ENCODE measurements around the gene GPSM3. TPM values are rescaled to one million over a fixed set of nuclear protein-coding genes. Genes with fewer than 3 reads are reported as not detected.

The GPSM3 gene
- total RNA-seq, 1 experiment from 2014 or later: 10.4 TPM

DNA sequence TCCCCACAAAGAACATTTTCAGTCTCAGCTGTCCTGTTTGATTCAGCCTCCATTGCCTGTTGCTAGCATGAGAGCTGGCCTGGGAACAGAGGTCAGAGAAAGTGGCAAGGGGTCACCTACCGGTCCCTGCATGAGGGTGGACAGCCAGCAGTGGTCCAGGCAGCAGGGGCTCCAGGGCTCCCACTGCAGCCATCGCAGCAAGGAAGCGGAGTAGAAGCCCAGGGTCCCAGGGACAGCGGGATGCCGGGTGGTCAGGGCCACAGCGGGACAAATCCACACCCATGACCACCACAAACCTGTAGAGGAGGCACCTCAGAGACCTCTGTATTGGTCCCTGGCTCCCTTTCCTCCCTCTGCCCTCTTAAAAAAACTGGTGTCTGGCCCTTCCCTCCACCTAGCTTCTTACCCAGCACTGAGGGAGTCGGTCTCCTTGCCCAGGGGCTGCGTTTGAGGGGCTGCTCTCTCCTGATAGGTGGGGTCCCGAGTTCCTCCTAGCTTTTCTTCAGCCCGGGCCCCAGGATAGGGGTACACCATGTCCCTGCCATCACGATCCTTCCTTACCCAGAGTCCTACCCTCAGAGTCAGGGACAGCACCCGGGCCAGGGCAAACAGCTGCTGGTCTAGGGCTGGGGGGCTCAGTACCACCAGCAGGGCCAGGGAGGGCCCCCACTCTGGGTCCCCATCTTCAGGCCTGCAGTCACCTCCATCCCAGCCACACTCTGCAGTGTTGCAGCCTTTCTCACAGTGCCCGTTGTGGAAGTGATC, 8.4 kb upstream of the GPSM3 start:
- Histone ChIP-seq H3K4me2 (no peak overlapping the region), H3K36me3 (ENCODE audit: low read depth) (no peaks in the 10 kb centered on the region), H3K27ac (no peak overlapping the region), H3K9me2 (ENCODE audit: insufficient read depth) (no peaks in the 10 kb centered on the region), H3K27me3 (ENCODE audit: insufficient read depth, low read depth) (peaks cover 44% of the 10 kb centered on the region), H3K4me3 (no peak overlapping the region), H4K20me1 (ENCODE audit: insufficient read depth) (no peaks in the 10 kb centered on the region), H3K9me3 (ENCODE audit: insufficient read depth, low read depth) (no peaks in the 10 kb centered on the region), H2AFZ (no peak overlapping the region), H3K79me2 (ENCODE audit: low read depth) (no peaks in the 10 kb centered on the region), H3K4me1 (replicated peaks; ENCODE audit: insufficient read depth) (peaks cover 6% of the 10 kb centered on the region; the same call in 1 of the 2 replicates), H3F3A (ENCODE audit: insufficient read depth, low read depth) (peaks cover 17% of the 10 kb centered on the region)
- CTCF ChIA-PET: no interaction called here
- intact Hi-C loops (cut with micrococcal nuclease; ENCODE audit: unreplicated experiment): no loop called here
- TF ChIP-seq, protein P1, sequence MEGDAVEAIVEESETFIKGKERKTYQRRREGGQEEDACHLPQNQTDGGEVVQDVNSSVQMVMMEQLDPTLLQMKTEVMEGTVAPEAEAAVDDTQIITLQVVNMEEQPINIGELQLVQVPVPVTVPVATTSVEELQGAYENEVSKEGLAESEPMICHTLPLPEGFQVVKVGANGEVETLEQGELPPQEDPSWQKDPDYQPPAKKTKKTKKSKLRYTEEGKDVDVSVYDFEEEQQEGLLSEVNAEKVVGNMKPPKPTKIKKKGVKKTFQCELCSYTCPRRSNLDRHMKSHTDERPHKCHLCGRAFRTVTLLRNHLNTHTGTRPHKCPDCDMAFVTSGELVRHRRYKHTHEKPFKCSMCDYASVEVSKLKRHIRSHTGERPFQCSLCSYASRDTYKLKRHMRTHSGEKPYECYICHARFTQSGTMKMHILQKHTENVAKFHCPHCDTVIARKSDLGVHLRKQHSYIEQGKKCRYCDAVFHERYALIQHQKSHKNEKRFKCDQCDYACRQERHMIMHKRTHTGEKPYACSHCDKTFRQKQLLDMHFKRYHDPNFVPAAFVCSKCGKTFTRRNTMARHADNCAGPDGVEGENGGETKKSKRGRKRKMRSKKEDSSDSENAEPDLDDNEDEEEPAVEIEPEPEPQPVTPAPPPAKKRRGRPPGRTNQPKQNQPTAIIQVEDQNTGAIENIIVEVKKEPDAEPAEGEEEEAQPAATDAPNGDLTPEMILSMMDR (conservative IDR thresholded peaks at IDR 0.05): no peak
- no peak for TF ChIP-seq EZH2 (IDR thresholded peaks at IDR 0.05; ENCODE audit: low read depth)
- BruUV-seq (replicated peaks): no TSS peak
- POLR2A ChIA-PET (ENCODE audit: unreplicated experiment): no interaction called here
- no peak for DNase-seq

DNA sequence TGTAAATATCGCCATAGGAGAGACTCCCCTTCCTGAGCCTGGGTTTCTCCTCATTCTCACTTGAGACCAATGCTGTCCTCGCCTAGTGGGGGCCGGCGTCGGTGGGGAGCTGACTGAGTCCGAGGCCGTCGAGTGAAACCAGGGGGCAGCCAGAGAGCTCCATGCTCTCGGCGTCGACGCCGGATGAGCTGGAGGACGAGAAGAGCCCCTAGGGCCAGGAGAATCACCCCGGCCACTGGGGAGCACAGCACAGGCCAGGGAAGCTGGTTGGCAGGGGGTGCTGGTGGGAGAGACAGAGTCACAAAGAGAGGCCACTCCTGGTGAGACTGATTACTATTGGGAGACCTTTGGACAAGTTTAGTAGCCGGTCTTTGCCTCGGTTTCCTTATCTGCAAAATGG, 6.4 kb upstream of the GPSM3 start:
- CTCF ChIA-PET: no interaction called here
- Histone ChIP-seq H3K79me2 (ENCODE audit: low read depth) (no peaks in the 10 kb centered on the region), H4K20me1 (ENCODE audit: insufficient read depth) (no peaks in the 10 kb centered on the region), H3K27me3 (ENCODE audit: insufficient read depth, low read depth) (peaks cover 29% of the 10 kb centered on the region), H3K4me2 (no peak overlapping the region), H3K9me3 (ENCODE audit: insufficient read depth, low read depth) (no peaks in the 10 kb centered on the region), H3K36me3 (ENCODE audit: low read depth) (no peaks in the 10 kb centered on the region), H3K9me2 (ENCODE audit: insufficient read depth) (no peaks in the 10 kb centered on the region), H3K4me3 (no peak overlapping the region), H3K4me1 (replicated peaks; ENCODE audit: insufficient read depth) (peaks cover 11% of the 10 kb centered on the region), H3K27ac (no peak overlapping the region), H2AFZ (no peak overlapping the region), H3F3A (ENCODE audit: insufficient read depth, low read depth) (peaks cover 17% of the 10 kb centered on the region)
- no peak for TF ChIP-seq EZH2 (IDR thresholded peaks at IDR 0.05; ENCODE audit: low read depth)
- TF ChIP-seq, protein P1 (conservative IDR thresholded peaks at IDR 0.05): no peak
- intact Hi-C loops (cut with micrococcal nuclease; ENCODE audit: unreplicated experiment): loop anchor here (5.0 to 10.0 kb wide), 4 partner anchors 67 to 776 kb away; partner anchors contain the start of genes ATP6V1G2, DDX39B, FKBPL and NFKBIL1
- POLR2A ChIA-PET (ENCODE audit: unreplicated experiment): no interaction called here
- no peak for DNase-seq
- no TSS peak for BruUV-seq (replicated peaks)

DNA sequence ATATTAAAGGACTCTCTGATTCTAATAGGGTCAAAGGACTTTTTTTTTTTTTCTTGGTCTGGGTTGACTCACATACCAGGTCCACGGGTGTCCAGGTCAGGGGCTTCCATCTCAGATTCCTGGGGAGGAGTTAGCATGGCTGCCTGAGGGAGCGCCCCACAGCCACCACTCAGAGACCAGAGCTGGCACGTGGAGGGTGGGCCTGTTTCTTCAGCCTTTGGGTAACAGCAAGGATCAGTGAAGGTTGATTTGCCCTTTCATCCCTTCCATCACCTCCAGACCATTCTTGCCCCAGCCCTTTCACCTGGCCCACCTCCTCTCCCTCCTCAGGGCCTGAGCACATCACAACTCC, 5.9 kb upstream of the GPSM3 start:
- peaks cover 11% of the 10 kb centered on the region for H3K4me1 ChIP-seq (replicated peaks; ENCODE audit: insufficient read depth)
- no peak overlapping the region for H3K4me2 ChIP-seq
- no peak overlapping the region for H2AFZ ChIP-seq
- no peak for TF ChIP-seq EZH2 (IDR thresholded peaks at IDR 0.05; ENCODE audit: low read depth)
- TF ChIP-seq, protein P1 (conservative IDR thresholded peaks at IDR 0.05): no peak
- no peak overlapping the region for H3K4me3 ChIP-seq
- H3K36me3 ChIP-seq (ENCODE audit: low read depth): no peaks in the 10 kb centered on the region
- no peaks in the 10 kb centered on the region for H4K20me1 ChIP-seq (ENCODE audit: insufficient read depth)
- H3F3A ChIP-seq (ENCODE audit: insufficient read depth, low read depth): peaks cover 17% of the 10 kb centered on the region
- ChIA-PET CTCF (no interaction called here), POLR2A (ENCODE audit: unreplicated experiment) (no interaction called here)
- DNase-seq: no peak
- intact Hi-C loops (cut with micrococcal nuclease; ENCODE audit: unreplicated experiment): loop anchor here (5.0 to 10.0 kb wide), 4 partner anchors 66 to 776 kb away; partner anchors contain the start of genes ATP6V1G2, DDX39B, FKBPL and NFKBIL1
- H3K79me2 ChIP-seq (ENCODE audit: low read depth): no peaks in the 10 kb centered on the region
- H3K27me3 ChIP-seq (ENCODE audit: insufficient read depth, low read depth): peaks cover 24% of the 10 kb centered on the region
- no TSS peak for BruUV-seq (replicated peaks)
- no peak overlapping the region for H3K27ac ChIP-seq
- no peaks in the 10 kb centered on the region for H3K9me2 ChIP-seq (ENCODE audit: insufficient read depth)
- H3K9me3 ChIP-seq (ENCODE audit: insufficient read depth, low read depth): no peaks in the 10 kb centered on the region

Data from PC-9 (cell line).